Effector CD8-positive, alpha-beta T cell (primary cell): Measurements from ENCODE around the gene COL19A1.
"Not testable (repeated sequence)": the region's sequence is repeated elsewhere in the genome, so short reads cannot be mapped to it uniquely, and the experiment has no call there.

Experiments
- DNase-seq: peaks from one replicate; lab custom pipeline; 2025; lab: John Stamatoyannopoulos, UW

Gene COL19A1

DNA sequence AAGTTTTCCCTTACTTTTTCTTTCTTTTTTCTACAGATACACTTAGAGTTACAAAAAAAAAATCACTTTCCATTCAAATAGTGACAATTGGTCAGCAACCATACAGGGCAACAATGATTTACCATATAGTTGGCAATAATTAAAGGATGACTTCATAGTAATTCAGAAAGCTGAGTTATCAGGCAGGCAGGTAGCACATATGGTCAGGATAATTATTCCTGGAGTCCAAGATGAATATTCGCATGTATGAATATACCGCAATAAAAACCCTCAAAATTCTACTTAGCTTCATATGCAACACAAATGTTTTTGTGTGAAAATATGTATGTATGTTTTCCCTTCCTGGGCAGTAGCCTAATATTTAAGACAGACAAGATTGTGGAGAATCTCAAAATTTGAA, 34.5 kb downstream of the COL19A1 start:
- DNase-seq = no peak

DNA sequence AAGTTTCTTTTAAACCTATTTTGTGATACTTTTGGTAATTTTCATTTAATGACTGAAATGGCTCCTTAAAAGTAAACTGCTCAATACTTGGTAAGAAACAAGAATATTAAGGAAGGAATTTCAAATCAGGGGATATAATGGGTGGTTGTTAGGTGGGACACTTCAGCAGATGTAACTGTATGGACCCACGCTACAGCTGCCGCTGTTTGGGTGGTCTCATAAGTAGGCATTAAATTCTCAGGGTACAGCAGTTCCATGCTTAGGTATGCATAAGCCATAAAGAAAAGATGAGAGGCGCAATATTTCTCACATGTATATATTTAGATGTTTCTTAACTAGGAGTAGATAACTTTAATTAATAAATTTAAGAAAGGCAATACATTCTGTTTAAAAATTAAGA, 35.0 kb downstream of the COL19A1 start:
- no peak for DNase-seq

DNA sequence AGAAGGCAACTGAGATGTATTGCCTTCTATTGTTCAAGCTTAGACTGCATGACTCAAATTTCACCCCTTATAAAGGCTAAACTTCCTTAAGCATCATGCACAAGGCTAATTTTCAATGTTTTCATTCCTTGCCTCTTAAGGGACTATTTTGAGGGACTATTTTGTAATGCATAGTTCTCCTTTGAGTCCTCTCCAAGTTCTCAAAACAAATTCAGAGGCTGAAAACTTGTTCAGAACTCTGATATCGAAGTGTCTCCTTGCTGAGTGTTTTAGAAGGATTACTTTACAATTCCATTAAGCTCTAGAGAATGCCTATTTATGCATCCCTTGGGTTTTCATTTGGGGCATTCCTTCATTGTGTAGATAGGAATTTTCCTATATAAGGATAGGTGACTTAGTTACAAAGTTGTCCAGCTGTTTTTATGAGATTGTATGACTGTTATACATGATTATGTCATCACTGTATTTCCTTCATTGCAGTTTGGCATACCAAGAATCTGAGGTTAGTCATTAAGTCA, 41.7 kb downstream of the COL19A1 start:
- no peak for DNase-seq

DNA sequence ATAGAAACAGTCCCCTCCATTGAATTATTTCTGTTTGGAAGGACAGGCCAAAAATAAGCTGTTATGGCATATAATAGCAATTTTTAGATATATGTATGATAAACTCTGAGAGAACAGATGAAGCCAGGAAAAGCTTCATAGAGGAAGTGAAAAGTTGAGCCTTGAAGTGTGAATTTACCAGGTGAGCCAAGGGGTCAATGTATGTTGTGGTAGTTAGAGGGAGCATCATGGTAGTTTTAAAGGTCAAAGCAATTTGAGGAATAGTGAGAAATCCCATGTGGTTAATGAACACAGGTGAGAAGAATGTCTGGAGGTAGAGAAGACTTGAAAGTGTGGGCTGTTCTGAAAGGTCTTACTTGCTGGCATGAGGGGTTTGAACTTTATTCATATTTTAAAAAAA, 47.0 kb downstream of the COL19A1 start:
- DNase-seq = no peak

DNA sequence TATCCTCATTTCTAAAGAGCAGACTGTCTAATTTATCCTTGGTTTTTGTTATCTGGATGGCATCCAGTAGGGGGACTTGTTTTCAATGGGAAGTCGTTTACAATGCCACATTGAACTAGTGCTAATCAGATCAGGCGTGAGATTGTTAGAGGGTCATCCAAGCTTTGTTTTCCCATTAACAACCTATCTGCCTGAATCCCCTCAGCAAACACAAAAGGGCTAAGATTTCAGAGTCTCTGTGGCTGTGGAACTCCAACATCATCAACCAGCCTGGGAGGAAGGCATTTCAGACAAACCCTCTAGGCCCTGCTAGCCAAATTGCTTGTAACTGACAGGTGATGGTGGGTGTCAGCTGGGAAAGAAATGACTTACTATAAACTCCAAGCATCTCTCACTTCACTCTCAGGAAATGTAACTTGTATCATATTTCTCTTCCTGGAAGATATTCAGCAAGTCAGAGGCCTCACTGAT, 47.7 kb downstream of the COL19A1 start:
- no peak for DNase-seq

DNA sequence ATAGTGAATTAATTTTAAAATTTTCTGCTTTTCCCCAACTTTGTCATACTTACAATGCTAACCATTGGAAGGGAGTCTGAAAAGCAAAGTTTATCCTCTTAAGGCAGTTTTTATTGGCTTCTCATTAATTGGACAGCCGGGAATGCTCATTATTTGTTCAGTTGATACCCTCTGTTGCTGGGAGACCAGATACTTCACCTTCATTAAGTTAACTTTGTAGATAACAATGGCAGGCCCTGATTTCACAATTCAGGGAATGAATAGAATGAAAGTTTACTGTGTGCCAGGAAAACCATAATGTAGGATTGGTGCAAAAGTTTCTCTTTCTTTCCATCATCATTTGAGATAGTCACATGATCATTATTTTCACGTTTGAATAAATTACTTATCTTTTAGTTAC, 49.0 kb downstream of the COL19A1 start:
- DNase-seq = no peak

DNA sequence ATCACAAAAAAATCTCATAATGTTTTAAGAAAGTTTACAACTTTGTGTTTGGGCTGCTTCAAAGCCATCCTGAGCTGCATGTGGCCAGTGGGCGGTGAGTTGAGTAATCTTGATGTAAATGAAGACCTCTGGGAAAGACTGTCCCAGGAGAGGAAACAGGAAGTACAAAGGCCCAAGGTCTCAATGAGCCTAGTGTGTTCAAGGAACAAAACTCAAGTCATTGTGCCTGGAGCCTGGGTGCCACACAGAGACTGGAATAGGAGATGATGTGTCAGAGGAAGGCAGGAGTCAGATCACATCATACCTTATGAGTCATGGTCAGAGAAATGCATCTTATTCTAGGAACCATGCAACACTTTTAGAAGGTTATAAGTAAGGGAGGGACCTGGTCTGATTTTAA, 51.5 kb downstream of the COL19A1 start:
- DNase-seq = no peak

DNA sequence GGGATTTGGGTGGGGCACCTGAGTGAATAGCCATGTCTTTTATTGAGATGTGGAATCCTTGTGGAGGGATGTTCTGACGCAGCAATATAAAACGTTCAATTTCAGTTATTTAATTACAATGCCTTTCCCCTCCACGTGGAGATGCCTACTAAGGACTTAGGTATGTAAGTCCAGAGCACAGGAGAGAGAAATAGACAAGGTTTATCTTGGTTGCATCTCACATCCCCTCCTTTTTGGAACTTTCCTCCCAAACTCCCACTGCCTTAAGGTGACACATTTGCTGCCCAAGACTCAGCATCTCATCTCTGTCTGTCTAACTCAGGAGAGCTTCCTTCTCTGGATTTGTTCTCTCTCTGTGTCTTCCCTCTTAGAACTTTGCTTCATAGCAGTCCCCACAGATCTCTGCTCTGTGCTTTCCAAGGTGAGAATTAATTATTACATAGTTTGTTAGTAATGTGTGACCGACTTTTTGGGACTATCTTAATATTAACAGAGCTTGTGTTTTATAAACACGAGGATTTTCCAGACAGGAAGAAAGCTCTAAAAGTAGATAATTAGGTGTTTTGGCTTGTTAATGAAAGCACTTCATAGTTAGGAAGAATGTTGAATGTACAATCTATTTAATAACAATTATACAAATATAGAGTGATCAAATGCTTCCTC, 52.6 kb downstream of the COL19A1 start:
- no peak for DNase-seq

DNA sequence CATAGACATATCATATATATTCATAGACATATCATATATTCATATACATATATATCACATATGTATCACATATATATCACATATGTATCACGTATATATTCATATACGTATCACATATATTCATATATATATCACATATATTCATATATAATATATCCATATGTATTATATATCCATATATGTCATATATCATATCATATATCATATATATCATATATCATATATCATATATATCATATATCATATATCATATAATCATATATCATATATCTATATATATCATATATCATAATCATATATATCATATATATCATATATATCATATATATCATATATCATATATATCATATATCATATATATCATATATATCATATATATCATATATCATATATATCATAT, 54.7 kb downstream of the COL19A1 start:
- DNase-seq = not testable (repeated sequence)

DNA sequence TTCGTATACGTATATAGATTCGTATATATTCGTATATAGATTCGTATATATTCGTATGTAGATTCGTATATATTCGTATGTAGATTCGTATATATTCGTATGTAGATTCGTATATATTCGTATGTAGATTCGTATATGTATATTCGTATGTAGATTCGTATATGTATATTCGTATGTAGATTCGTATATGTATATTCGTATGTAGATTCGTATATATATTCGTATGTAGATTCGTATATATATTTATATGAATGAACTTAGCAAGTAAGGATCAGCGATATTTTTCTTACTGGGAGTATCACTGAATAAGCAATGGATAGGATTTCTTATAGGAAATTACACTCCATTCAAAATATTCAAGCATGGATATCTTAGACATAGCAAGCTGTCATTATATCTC, 55.3 kb downstream of the COL19A1 start:
- not testable (repeated sequence) for DNase-seq

DNA sequence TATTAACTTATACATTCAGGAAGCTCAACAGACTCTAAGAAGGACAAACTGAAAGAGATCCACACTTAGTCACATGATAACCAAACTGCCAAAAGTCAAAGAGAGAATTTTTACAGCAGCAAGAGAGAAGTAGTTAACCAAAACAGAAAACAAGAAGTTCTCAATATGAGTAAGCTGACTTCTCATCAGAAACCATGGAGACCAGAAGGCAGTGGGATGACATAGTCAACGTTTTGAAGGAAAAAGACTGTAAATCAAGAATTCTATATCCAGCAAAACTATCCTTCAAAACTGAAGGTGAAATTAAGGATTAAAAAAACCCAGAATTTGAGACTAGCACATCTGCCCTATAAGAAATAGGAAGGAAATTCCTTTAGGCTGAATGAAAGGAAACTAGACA, 60.4 kb downstream of the COL19A1 start:
- no peak for DNase-seq

DNA sequence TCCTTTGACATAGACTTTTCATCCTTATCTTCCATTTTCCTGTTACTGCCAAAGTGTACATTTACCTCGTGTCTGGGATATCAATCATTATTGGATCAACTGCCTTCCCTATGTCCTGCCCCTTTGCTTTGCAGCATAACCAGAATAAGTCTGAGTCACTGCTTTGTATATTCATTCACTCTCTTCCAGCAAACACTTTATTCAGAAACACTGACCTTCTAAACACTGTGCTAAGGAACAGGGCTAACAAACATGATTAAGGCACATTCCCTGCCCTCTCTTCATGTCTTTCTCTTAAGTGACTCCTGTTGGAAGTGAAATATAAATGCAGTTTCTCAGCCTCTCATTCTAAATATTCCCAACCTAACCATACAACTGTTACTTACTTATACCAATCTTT, 66.9 kb downstream of the COL19A1 start:
- no peak for DNase-seq

DNA sequence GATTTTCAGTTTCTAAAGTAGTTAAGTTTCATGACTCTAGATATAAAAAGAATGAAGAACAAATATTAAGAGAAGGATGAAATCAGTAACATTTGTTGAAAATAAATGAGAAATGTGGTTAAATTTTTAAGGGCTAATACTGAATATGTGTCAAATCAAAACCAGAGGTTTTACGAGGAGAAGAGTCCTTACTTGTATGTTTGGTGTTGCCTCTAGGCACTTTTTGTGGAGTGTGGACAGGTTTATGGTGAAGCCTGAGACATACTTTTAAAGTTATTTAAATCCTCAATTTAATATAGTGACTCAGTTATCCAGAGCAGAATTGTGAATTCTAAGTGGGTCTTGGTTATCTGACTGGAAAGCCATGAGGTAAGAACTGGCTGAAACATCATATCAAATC, 68.7 kb downstream of the COL19A1 start:
- DNase-seq = no peak

DNA sequence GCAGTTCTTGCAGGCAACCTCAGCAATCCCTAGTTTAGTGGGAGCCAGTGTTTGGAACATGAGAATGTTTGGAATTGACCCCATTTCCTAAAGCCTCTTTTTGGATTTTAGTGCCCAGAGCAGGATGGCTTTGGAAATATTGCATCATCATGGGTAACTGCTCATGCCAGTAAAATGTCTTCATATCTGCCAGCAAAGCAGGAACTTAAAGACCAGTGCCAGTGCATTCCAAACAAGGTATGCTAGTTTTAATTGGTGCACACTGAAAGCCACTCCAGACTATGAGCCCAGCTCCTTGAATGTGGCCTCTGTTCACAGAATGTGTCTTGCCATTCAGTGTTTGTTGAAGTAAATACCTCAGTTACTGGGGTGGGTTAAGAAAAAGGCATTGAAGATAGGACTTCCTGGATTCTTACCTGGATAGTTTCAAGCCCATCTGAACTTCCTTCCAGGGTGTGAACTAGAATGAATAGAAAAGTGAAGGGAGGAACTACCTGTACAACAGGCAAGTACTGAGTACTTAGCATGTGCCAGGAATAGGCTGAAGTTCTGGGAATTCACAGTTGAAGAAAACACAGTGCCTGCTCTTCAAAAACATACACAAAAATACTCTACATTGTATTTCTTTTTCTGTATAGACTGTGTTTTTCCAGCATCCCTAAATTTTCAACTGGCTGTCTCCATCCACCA, 70.5 kb downstream of the COL19A1 start:
- DNase-seq = no peak

DNA sequence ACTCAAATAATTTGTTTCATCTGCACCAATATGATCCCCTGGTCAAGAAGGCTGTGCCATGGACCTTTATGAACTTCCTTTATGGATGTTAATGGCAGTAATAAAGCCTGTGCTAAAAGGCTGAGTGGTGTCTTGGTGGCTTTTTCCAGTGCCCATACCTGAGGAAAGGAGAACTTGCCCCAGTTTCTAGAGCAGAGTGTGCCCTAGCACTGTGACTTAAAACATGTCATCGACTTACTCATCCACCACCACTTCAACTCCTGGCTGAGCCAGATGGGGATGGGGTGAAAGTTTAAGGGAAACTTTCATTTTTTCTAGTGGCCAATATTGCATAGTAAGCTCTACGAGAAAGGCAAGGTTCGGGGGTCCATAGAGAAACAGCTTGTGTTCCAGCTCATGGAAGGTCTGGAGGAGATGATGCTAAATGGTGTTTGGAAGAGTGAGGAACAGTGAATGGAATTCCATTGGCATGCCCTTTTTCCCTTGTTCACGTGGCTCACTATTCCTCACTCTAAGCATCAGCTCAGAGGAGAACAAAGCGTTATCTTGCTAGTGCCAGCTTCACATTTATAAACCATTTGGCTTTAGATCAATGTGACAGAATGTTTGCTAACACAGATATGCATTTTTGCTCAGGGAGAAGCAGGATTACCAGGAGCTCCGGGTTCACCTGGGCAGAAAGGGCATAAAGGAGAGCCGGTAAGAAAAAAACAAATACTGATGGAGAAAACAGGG, 71.2 kb downstream of the COL19A1 start:
- no peak for DNase-seq

DNA sequence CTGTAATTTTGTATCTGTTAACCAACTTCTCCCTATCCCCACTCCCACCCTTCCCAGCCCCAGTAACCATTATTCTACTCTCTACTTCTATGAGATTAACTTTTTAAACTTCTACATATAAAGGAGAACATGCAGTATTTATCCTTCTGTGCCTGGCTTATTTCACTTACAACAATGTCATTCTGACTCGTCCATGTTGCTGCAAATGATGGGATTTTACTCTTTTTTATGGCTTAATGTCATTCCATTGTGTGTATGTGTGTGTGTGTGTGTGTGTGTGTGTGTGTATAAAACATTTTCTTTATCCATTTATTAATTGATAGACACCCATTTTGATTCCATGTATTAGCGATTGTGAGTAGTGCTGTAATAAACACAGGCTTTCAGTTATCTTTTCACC, 76.1 kb downstream of the COL19A1 start:
- no peak for DNase-seq

DNA sequence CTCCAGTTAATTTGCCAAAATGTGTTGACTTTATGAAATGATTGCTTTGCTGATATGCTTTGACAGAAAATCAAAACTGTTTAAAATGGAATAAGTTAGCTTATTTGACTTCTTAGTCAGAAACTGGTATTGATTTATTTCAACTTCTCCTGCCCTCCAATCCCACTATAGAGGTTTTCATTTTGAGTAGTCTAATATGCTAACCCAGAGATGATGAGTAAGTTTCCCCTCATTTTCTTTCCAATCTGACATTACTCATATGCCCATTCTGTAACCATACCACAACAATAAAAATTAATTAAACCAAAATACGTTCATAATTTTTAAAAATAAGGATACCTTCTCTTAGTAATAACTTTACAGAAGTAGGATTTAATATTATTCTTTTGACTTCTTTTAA, 78.8 kb downstream of the COL19A1 start:
- DNase-seq = no peak

DNA sequence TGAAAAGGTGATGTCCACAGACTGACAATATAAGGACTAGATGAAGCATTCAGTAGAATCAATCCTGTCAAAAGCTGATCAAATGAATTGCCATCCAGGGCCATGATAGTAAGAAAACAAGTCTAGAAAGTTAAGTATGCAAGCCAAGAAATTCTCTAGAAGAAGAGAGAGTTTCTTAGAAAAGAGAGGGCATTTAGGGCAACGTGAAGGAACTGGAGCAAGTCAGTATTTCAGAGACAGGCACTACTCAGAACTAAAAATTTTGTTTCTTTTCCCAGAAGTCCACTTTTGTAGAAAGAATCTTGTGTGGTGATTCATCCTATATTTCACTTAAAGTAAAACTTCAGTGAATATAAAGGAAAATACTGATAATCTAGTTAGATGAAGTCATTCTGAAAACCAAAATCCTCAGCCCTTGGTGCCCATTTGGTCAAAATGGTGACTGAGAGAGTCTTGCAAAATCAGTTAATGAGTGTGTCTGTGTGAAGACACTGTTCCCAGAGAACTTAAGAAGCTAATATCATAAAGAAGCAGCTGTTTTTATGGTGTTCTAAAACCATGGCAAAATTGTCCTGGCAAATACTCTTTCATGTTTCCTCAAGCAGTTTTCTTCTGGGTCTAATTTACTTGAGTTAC, 82.2 kb downstream of the COL19A1 start:
- DNase-seq = no peak

DNA sequence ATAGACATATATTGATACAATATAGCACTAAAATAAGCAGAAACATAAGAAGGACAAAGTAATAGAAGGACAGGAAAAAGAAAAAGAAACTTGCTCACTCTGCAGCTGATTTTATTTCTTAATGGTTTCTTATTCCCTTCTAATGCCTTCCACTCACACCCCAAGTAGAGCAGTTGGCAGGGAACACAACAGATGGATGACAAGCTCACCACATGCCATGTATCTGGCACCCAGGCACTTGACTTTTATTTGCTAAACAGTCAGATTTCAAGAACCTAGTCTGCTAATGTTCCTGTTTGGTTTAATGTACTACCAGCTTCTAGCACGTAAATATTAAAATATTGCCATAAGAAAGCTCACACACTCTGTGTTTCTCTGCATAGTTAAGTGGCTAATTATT, 87.1 kb downstream of the COL19A1 start:
- DNase-seq = no peak

DNA sequence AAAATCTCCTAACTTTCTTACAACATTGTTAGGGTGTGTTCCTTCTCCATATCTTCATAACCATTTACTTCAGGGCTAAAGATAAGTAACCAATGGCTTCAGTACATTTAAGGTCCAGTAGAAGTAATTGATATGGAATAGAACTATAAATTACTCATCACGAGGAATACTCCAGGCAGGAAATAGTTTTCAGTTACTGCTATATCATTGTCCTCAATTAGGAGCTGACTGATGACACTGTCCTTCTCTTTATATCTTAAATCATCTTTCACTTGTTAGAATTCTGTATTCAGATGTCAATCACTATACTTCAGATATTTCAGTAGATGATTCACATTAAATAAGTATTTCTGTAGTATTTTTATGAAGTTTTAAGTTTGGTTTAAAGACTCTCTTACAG, 88.4 kb downstream of the COL19A1 start:
- no peak for DNase-seq

DNA sequence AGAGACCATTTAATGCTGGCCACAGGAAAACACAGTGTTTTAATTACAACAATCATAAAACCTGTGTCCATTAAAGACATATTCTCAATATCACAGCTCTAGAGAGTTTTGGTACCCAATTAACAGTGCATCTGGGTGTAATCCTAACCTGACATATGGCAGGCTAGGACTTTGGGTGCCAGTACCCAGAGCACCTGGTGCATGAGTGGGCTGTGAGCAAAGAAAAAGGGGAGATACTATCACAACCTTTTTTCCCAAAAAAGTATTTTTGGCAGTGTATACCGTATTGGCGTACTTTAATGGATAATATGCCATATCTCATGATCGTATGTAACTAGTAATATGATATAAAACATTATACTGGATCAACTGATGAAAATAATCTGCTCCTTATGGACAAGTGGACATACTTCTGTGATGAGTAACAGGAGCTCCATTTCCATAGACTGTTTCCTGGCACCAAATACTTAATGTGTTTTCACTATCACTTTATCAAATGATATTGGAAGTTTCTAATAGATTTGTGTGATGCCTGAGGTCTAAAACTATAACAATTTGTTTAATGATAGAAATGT, 91.7 kb downstream of the COL19A1 start:
- no peak for DNase-seq

DNA sequence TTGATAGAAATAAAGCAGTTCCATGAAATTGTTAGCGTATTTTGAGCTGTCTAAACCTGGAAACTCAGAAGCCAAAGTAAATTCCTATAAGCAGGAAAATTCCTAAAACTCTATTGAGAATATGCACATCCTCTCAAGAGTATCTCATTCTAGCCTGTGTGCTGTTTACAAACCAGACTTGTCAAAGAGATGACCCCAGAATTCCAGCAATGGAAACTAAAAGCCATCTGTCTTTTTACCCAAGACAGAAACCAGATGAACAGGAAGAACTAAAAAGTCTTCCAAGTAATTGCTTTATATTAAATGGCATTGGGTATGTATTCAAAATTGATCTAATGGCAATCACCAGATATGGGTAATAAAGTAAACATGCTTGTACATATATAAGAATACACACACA, 92.6 kb downstream of the COL19A1 start:
- no peak for DNase-seq
